ENCODE results near the gene PREX1. TPM values are rescaled to one million over a fixed set of nuclear protein-coding genes. Genes with fewer than 3 reads are reported as not detected.
"Not testable (repeated sequence)": the region's sequence is repeated elsewhere in the genome, so short reads cannot be mapped to it uniquely, and the experiment has no call there.

PREX1 gene
- total RNA-seq, 1 donor from 2014 or later: 20.8 TPM

DNA sequence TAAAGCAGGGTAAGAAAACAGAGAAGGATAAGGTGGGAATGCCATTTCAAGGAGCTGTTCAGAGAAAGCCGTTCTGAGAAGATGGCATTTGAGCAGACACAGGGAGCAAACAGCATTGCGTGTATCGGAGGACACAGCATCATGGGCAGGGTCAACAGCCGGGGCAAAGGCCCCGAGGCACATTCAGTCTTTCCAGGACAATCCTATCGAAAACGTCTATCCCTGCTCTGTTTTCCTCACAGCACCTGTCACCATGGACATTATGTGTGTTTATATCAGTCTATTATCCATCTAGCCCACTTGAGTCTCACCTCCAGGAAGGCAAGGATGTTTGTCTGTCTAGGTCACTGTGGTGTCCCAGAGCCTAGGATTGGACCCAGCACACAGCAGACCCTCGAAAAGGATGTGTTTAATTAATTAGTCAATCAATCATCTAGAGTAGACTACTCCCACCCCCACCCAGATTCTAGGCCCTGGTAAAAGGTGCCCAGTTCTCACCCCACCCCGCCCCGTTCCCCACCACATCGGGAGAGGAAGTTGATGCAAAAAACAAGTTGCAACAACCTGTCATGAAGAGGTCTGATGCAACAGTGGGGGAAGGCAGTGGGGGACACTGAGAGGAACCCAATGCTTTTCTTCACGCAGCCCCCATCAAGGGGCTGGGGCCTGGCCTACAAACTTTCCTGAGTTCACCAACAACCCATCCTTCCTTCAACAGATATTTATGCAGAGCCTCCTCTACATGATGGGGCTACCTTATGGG lies 66.6 kb downstream of the PREX1 start:
- Mint-ChIP-seq H3K27me3 (peaks cover 4% of the 10 kb centered on the region), H3K4me3 (no peak overlapping the region), H3K27ac (no peak overlapping the region), H3K9me3 (no peaks in the 10 kb centered on the region), H3K4me1 (ENCODE audit: unreplicated experiment) (peaks cover 8% of the 10 kb centered on the region), H3K36me3 (peaks cover 3% of the 10 kb centered on the region)
- no peak for DNase-seq (ENCODE audit: extremely low spot score, unreplicated experiment)
- TF ChIP-seq, protein P1, sequence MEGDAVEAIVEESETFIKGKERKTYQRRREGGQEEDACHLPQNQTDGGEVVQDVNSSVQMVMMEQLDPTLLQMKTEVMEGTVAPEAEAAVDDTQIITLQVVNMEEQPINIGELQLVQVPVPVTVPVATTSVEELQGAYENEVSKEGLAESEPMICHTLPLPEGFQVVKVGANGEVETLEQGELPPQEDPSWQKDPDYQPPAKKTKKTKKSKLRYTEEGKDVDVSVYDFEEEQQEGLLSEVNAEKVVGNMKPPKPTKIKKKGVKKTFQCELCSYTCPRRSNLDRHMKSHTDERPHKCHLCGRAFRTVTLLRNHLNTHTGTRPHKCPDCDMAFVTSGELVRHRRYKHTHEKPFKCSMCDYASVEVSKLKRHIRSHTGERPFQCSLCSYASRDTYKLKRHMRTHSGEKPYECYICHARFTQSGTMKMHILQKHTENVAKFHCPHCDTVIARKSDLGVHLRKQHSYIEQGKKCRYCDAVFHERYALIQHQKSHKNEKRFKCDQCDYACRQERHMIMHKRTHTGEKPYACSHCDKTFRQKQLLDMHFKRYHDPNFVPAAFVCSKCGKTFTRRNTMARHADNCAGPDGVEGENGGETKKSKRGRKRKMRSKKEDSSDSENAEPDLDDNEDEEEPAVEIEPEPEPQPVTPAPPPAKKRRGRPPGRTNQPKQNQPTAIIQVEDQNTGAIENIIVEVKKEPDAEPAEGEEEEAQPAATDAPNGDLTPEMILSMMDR (conservative IDR thresholded peaks at IDR 0.05): no peak

DNA sequence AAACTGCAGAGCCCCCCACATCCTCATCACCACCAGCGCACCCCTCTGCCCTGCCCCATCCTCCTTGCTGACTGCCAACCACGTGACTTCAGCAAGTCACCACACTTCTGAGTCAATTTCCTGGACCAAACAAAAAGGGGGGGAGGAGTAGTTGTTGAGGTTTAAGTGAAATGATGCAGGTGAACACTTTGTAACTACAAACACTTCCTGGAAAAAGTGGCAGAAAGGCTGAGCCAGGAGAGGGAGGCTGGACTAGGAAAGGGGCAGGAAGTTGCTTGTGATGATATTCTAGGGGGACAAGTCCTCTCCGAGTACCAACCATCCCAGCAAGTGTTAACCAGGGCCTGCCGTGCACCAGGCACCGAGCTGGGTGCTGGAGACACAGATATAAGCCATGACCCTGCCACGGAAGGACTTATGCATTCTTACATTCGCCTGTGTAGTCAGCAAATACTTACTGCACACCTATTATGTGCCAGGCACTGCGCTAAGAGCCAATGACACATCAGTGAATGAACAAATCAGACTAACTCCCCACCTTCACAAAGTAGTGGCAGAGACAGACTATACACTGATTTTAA lies 67.3 kb downstream of the PREX1 start:
- Mint-ChIP-seq H3K36me3 (peaks cover 3% of the 10 kb centered on the region), H3K4me1 (ENCODE audit: unreplicated experiment) (peaks cover 8% of the 10 kb centered on the region), H3K9me3 (peaks cover 1% of the 10 kb centered on the region), H3K27me3 (peaks cover 4% of the 10 kb centered on the region), H3K27ac (no peak overlapping the region), H3K4me3 (no peak overlapping the region)
- DNase-seq (ENCODE audit: extremely low spot score, unreplicated experiment): no peak
- TF ChIP-seq, protein P1 (conservative IDR thresholded peaks at IDR 0.05): no peak

DNA sequence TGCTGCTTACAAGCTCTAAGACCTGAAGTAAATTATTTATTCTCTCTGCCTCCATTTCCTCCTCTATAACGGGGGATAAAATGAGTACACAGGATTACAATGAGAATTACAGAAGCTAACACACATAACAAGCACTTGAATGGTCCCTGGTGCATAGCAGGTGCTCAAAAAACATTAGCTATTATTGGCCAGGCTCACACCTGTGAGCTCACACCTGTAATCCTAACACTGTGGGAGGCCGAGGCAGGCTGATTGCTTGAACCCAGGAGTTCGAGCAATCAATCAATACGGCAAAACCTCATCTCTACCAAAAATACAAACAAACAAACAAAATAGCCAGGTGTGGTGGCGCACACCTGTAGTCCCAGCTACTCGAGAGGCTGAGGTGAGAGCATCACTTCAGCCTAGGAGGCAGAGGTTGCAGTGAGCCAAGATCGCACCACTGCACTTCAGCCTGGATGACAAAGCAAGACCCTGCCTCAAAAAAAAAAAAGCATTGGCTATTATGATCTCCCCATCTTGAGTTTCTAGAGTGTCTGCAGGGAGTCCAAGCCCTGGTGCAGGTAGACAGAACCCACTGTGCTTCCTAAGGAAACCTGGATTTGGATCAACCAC lies 68.1 kb downstream of the PREX1 start:
- peaks cover 7% of the 10 kb centered on the region for H3K9me3 Mint-ChIP-seq
- TF ChIP-seq, protein P1 (conservative IDR thresholded peaks at IDR 0.05): no peak
- peaks cover 8% of the 10 kb centered on the region for H3K4me1 Mint-ChIP-seq (ENCODE audit: unreplicated experiment)
- H3K27ac Mint-ChIP-seq: no peak overlapping the region
- no peak for DNase-seq (ENCODE audit: extremely low spot score, unreplicated experiment)
- H3K27me3 Mint-ChIP-seq: peaks cover 4% of the 10 kb centered on the region
- H3K36me3 Mint-ChIP-seq: no peaks in the 10 kb centered on the region
- no peak overlapping the region for H3K4me3 Mint-ChIP-seq

DNA sequence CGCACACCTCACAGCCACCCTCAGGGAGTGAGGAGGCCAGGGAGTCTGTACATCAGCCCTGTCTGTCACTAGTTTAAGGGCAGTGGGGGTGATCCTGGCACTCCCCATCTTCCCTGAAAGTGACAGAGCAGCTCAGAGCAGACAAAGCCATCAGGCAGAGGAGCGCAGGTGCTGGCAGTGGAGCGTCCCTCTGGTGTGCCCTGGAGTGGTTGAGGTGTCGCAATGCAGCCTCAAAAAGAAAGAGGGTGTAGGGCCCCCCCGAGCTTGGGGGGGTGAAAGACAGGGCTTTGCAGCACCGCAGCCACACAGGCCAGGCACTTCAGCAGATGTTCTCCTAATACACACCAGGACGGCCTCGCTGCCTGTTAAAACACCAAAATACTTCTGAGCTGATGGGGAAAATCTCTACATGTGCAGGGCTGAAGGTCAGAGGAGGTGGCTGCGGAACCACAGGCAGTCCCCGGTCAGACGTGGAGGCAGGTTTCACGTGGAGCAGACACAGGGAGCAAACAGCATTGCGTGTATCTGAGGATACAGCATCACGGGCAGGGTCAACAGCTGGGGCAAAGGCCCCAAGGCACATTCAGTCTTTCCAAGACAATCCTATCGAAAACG lies 69.5 kb downstream of the PREX1 start:
- TF ChIP-seq, protein P1 (conservative IDR thresholded peaks at IDR 0.05): no peak
- Mint-ChIP-seq H3K4me3 (no peak overlapping the region), H3K4me1 (ENCODE audit: unreplicated experiment) (peaks cover 12% of the 10 kb centered on the region), H3K9me3 (peaks cover 7% of the 10 kb centered on the region), H3K27ac (no peak overlapping the region), H3K36me3 (no peaks in the 10 kb centered on the region), H3K27me3 (peaks cover 9% of the 10 kb centered on the region)
- no peak for DNase-seq (ENCODE audit: extremely low spot score, unreplicated experiment)

DNA sequence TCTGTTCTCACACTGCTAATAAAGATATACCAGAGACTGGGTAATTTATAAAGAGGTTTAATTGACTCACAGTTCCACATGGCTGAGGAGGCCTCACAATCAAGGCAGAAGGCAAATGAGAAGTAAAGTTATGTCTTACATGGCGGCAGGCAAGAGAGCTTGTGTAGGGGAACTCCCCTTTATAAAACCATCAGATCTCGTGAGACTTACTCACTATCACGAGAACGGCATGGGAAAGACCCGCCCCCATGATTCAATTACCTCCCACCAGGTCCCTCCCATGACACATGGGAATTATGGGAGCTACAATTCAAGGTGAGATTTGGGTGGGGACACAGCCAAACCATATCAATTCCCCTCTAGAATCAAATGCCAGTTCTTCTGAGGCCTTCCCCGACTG lies 71.0 kb downstream of the PREX1 start:
- H3K27me3 Mint-ChIP-seq: peaks cover 16% of the 10 kb centered on the region

DNA sequence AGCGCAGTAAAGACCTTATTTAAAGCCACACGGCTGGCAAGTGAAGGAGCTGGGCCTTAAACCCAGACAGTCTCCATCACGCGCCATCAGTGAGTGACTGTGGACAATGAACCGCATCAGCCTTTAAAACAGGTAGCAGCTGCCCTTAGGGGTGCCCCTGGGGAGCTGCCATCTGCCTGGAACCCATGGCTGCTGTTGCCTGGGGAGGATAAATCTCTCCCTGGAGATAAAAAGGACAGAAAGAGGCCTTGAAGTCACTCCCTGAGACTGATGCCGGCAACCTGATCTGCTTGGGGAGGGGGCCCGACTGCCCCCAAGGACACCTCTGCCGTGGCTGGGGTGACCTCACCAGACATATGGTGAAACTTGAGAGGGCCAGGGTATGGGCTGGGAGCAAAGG lies 73.5 kb downstream of the PREX1 start:
- no peak overlapping the region for H3K27ac Mint-ChIP-seq
- H3K27me3 Mint-ChIP-seq: peaks cover 27% of the 10 kb centered on the region
- TF ChIP-seq, protein P1 (conservative IDR thresholded peaks at IDR 0.05): no peak
- no peak overlapping the region for H3K4me3 Mint-ChIP-seq
- H3K4me1 Mint-ChIP-seq (ENCODE audit: unreplicated experiment): peaks cover 29% of the 10 kb centered on the region
- no peak for DNase-seq (ENCODE audit: extremely low spot score, unreplicated experiment)
- H3K9me3 Mint-ChIP-seq: peaks cover 7% of the 10 kb centered on the region
- no peaks in the 10 kb centered on the region for H3K36me3 Mint-ChIP-seq

More for the DNA sequence above, 71.0 kb downstream of the PREX1 start:
- H3K4me3 Mint-ChIP-seq; H3K9me3 Mint-ChIP-seq; DNase-seq (ENCODE audit: extremely low spot score, unreplicated experiment); H3K36me3 Mint-ChIP-seq; H3K27ac Mint-ChIP-seq: not testable (repeated sequence)
- peaks cover 19% of the 10 kb centered on the region for H3K4me1 Mint-ChIP-seq (ENCODE audit: unreplicated experiment)

Measured in type B pancreatic cell (in vitro differentiated cells).